ENCODE data around the gene RIOX2.

RIOX2 gene

DNA sequence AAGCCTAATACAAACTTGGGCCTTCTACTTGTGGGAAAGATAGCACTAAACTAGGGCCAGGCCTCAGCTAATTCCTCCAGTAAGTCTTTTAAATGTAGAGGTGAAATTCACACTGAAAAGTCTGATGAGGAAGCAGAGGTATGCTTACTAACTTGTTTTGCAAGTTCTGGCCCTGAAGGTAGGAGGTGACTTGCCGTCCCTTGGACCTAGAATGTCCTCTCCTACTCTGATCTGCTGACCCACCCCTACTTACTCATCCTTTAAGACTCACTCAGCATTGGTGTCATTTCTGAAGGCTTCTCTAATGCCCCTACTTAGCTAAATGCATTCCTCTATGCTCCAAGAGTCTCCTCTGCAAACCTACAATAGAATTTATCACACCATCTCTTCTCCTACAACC, 19.4 kb downstream of the RIOX2 start:
- DNase-seq: no peak

- no peak for DNase-seq
These were observed 20.0 kb downstream of the RIOX2 start for GRCh38 chr3:97952280-97952679.

DNA sequence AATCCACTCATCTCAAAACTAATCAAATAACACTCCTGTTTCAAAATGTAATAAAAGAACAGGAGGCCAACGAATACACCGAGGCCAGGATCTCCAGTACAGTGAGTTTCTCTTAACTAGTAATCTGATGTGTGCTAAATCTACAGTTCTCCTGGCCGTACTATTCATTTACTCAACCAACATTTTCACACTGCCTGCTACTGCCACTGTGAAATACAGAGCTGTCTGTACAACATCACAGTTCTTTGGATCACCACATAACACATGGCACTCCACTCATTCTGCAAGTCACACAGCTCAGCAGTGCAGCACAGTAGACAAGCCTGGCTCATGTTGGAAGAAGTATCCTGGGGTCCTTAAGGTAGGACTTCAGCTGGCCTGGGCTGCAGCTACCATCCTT, 21.9 kb downstream of the RIOX2 start:
- peak in 1 of 5 experiments; percentile 32 for DNase-seq

DNA sequence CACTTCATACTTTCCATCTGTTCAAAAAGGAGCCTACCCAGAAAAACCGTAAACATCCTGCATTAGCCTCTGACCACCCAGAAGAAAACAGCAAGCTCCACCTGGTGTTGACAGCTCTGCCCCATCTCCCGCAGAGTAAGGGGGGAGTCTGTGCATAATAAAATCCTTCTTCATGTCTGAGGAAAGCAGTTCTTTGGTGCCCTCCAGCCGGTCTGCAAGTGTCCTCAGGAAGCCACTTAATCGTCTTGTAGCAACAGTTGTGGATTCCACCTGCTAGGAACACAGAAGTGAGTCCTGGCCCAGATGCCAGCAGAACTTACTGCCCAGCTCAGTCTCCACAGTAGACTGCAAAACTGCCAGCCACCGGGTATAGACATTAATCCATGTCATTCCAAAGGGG, 22.5 kb downstream of the RIOX2 start:
- DNase-seq: no peak

- no peak for DNase-seq
These were observed 23.1 kb downstream of the RIOX2 start for GRCh38 chr3:97949110-97949485.

DNA sequence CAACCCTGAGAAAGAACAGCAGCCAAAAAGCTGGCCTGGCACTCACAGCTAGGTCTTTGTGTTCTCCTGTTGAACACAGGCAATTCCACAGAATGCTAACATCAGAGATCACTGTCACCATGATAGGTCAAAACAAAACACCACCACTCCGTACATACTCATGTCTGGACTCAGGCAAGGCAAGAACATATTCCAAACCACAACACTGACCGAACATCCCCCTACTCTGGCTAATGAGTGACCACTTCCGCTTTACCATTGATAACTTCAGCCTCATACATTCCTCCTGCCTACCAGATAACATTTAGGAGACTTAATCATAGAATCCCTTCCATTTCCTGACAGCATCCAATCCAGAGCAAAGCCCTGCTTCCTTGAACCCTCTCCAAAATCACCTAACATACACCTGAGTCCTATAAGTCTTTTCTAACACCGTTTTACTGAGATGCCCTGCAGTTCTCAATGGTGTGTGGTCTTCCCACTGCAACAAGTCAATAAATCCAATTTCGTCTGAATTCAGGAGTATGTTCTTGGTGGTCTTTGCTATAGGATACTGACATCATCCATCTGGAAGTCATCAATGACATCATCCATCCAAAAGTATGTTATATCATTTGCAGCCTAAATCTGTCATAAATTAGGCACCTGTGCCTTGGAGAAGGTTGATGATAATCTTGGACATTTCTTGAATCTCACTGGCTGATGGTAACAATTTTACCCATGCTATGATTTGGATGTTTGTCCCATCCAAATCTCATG, 23.7 kb downstream of the RIOX2 start:
- DNase-seq: no peak

GRCh38 chr3:97942801-97943546, 29.3 kb downstream of the RIOX2 start:
- DNase-seq: peak in 1 of 5 experiments; percentile 36

- peak in 2 of 5 experiments; percentile 1 to 17 for DNase-seq
These were observed 32.2 kb downstream of the RIOX2 start for GRCh38 chr3:97940034-97940433.

DNA sequence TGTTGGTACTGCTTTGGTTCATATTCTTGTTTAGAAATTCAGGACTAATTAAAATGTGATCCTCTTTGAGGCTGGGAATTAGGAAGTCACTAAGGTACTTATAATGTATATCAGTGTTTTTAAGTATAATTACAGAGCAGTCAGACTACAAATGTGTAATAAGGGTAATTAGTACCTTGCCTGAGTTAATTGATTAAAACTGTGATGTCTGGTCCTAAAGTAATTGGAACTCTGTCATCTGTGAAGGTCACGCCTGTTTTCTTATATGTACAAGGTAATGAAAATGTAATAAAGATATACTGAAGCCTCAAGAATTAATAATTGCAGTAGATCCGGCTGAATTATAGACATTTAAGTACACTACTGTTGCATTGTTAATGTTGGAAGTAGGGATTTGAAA, 32.8 kb downstream of the RIOX2 start:
- DNase-seq: no peak

DNA sequence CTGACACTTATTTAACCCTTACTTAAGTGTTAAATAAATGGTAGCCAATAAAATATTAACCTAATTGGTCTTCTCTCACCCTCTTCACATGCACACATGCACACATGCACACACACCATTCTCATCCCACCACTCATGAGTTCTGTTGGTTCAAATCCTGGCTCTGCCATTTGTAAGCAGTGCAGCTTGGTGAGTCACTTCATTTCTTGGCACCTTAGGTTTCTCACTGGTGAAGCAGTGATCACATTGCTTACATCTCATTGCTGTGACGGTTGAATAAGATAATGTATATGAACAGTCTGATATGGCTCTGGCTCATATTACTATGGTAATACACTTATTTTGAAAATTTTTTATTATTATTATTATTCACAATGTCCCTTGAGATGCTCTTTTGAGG, 33.8 kb downstream of the RIOX2 start:
- DNase-seq: no peak

- DNase-seq: no peak
These were observed 35.0 kb downstream of the RIOX2 start for GRCh38 chr3:97937205-97937604.

DNA sequence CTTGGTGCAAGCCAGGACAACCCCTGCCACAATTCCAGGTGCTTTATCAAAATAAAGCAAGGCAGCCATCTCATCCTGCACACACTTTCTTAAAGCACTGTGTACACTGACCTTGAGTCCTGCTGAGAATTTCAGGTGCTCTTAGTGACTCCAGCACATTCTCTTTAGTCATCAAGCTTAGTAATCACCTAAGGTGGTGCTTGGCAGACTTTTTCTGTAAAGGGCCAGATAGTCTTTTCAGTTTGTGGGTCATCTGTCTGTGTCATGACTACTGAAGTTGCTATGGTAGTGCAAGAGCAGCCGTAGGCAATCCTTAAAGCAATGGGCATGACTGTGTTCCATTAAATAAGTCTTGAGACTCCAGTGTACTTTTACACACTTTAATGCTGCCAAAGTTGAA, 36.4 kb downstream of the RIOX2 start:
- DNase-seq: no peak

GRCh38 chr3:97934980-97935695, 37.1 kb downstream of the RIOX2 start:
- DNase-seq: no peak

DNA sequence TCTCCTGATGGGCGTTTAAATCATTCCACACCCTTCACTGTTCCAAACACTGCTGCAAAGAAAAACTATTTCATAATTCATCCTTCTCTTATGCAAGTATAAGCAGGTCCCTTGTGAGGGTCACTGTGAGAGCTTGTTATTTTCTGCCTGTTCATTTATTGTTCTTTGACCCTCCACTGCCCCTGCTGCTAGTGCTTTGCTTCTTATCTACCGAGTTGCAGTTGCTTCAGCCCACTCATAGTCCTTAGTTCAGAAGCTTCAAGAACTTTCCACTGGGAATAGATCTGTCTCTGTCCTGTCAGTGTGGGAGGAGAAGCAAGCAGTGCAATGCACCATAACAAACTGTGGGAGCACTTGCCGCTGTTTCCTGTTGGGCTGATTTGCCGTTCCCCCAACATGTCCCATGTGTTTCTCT, 39.8 kb downstream of the RIOX2 start:
- DNase-seq: no peak

DNA sequence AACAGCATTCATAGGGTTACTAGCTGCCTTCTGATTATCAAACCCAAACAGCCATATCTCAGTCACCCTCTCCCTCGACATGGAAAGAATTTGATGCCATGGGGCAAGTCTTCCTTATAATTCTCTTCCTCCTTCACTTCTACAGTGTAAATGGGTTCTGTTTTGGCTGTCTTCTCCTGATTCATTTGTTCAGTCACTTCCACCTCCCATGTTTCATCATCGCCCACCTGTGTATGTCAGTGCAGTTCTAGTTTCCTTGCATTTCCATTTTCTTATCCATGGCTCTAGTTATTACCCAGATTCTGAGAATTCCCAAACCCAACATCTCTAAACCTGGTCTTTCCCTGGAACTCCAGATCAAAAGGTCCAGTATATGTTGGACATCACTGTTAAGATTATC, 41.0 kb downstream of the RIOX2 start:
- DNase-seq: no peak

DNA sequence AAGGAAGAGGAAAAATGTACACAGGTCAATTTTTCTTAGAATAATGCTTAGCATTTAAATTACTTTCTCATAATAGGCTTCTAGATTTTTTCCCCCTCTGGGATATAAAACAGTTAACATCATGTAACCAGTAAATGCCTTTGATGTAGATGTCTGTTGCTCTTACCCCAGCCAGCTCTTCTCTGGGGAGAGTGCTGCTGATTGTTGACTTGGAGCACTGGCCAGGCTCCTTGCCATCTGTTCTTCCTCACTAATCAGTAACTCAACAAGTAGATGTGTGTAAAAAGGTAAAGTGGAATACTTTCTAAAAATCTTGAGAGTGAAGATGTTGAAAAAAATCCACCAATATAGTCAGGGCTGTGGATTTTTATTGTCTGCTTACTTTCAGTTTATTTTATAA, 42.2 kb downstream of the RIOX2 start:
- DNase-seq: no peak

DNA sequence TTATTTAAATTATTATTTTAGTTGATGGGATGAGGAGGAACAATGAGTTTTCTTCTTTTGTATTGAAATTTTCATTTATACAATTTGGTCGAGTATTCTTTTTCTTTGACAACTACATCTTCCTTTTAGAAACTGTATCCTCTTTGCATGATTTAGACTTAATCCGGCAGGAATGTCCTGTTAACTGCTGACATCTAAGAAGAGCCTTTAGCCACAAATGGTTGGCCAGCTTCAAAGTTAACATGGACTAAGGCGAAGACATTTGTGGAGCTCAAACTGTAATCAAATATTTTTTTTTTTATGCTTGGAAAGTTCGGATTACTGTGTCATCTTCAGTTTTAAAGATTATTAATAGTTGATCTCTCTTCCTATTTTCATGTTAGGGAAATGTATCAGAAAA, 43.2 kb downstream of the RIOX2 start:
- no peak for DNase-seq

DNA sequence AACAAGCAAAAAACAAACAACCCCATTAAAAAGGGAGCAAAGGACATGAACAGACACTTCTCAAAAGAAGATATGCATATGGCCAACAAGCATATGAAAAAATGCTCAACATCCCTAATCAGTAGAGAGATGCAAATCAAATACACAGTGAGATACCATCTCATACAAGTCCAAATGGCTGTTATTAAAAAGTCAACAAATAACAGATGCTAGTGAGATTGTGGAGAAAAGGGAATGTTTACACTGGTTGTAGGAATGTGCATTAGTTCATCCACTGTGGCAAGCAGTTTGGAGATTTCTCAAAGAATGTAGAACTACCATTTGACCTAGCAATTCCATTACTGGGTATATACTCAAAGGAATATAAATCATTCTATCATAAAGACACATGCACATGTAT, 44.5 kb downstream of the RIOX2 start:
- DNase-seq: no peak

DNA sequence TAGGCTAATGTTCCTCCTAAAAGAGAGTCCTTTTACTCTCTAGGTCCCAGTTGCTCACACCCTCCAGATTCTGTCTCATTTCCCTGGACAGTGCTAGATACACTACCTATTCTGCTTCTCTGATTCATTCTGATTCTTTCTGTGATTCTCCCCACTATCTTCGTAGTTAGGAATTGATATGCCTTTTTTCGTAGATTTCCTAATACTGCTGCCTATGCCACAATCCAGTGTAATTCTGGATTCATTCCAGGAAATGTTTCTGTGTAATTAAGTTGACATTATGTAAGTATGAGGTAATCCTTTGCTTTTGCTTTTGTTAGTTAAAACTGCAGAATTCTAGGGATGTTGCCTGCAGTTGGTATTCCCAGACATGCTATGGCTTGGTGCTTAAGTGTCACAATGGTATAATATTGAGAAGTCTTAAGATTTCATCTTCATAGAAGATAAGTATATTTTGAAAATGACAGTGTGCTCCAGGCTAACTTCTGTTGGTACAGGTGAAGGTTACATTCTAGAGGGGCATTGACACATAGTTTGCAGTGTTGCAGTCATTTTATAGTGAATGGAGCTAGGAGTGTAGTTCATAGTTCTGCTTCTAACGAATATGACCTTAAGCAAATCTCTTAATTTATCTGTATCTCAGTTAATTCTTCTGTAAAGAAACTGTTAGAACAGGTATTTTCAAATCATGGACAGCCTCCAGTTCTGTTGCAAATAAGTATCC, 54.3 kb downstream of the RIOX2 start:
- DNase-seq: no peak

- DNase-seq: no peak
These were observed 55.7 kb downstream of the RIOX2 start for GRCh38 chr3:97916576-97916975.

DNA sequence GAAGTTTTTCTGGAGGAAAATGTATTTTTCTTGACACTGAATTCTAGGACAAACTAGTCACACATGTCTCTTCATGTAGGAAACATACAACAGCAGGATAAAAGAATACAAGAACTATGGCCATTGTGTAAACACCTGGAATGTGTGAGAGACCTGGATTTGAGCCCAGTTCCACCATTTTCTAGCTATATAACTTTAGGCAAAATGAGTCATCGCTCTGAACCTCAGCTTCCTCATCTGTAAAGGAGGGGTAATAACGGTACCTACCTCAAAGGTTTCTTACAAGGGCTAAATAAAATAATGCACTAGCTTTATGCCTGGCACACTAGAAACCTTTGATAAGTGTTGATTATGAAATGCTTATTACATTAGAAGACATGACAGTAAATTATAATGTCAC, 57.8 kb downstream of the RIOX2 start:
- peak in 1 of 5 experiments; percentile 26 for DNase-seq

GRCh38 chr3:97911459-97911858, 60.8 kb downstream of the RIOX2 start:
- DNase-seq: no peak

GRCh38 chr3:97910931-97911351, 61.3 kb downstream of the RIOX2 start:
- DNase-seq: peak in 2 of 5 experiments; percentile 68 to 89
